CD4-positive, CD25-positive, alpha-beta regulatory T cell (primary cell): ENCODE results near the gene BLNK. TPM values are rescaled to one million over a fixed set of nuclear protein-coding genes. Genes with fewer than 3 reads are reported as not detected.
A peak's percentile ranks its signal among the peaks of the same experiment; 100 is the strongest.

Source experiments
- ATAC-seq, 2 donors: fragments of 150-1000 bp; cut with Tn5 transposase; one replicate each; pipeline ENCODE4 v1.10.0; 2021; ENCODE audit warnings: low read depth in 2 of 2, moderate number of reproducible peaks in 2 of 2, moderate library complexity in 1 of 2
- DNase-seq, 3 donors: peaks; one replicate each; pipeline versions ENCODE4 v3.0.0 to v3.0.0-alpha.2; 2012 to 2022; ENCODE audit warnings: mixed read lengths in 1 of 3
- H3K27ac ChIP-seq: one replicate; pipeline ENCODE4 v1.7.0; 2013; ENCODE audit warnings: mild to moderate bottlenecking, low read length; ENCODE audit not compliant: insufficient read depth, poor library complexity, severe bottlenecking
- H3K27me3 ChIP-seq: one replicate; pipeline ENCODE4 v1.7.0; 2013; ENCODE audit warnings: low read length; ENCODE audit not compliant: control insufficient read depth, insufficient read depth
- H3K36me3 ChIP-seq: one replicate; pipeline ENCODE4 v1.7.0; 2013; ENCODE audit warnings: mild to moderate bottlenecking, low read length, moderate library complexity; ENCODE audit not compliant: control insufficient read depth, insufficient read depth
- H3K4me1 ChIP-seq: 2 replicates; pipeline ENCODE4 v1.7.0; 2013; ENCODE audit warnings: mild to moderate bottlenecking, low read length; ENCODE audit not compliant: insufficient read depth, control insufficient read depth, poor library complexity, severe bottlenecking
- H3K4me3 ChIP-seq: one replicate; pipeline ENCODE4 v1.7.0; 2013; ENCODE audit warnings: low read depth, mild to moderate bottlenecking, low read length, moderate library complexity
- H3K9me3 ChIP-seq, 2 experiments: 1 replicate in 1 of 2; 2 replicates in 1 of 2; pipeline ENCODE4 v1.7.0; 2013; ENCODE audit warnings: low read length in 2 of 2, mild to moderate bottlenecking in 1 of 2, moderate library complexity in 1 of 2; ENCODE audit not compliant: control insufficient read depth in 2 of 2
- H3K27ac Mint-ChIP-seq, 3 donors: one replicate each; pipeline ENCODE4 v1.8.0; 2020 to 2022; ENCODE audit warnings: mild to moderate bottlenecking in 3 of 3, mixed read lengths in 3 of 3, moderate library complexity in 2 of 3
- H3K27me3 Mint-ChIP-seq: one replicate; pipeline ENCODE4 v1.8.0; 2022; ENCODE audit warnings: mild to moderate bottlenecking, mixed read lengths
- H3K36me3 Mint-ChIP-seq: one replicate; pipeline ENCODE4 v1.8.0; 2020; ENCODE audit warnings: mixed read lengths
- H3K4me1 Mint-ChIP-seq, 4 donors: one replicate each; pipeline ENCODE4 v1.8.0; 2020 to 2022; ENCODE audit warnings: mixed read lengths in 4 of 4, mild to moderate bottlenecking in 1 of 4
- H3K4me3 Mint-ChIP-seq, 4 donors: one replicate each; pipeline ENCODE4 v1.8.0; 2020 to 2022; ENCODE audit warnings: mild to moderate bottlenecking in 4 of 4, mixed read lengths in 4 of 4, moderate library complexity in 3 of 4
- H3K9me3 Mint-ChIP-seq, 7 donors: one replicate each; pipeline ENCODE4 v1.8.0; 2020 to 2022; ENCODE audit warnings: mixed read lengths in 7 of 7, mild to moderate bottlenecking in 3 of 7, moderate library complexity in 2 of 7
- polyA plus RNA-seq, 4 donors: library from polyadenylated mRNA; unstranded; fragments of 300-500 nt; fragmentation: Illumina TruSeq; gene quantifications; one replicate each; pipeline ENCODE4 v1.2.3, GENCODE V29; 2021
- total RNA-seq: library from RNA; stranded (reverse); gene quantifications from one replicate; pipeline ENCODE4 v1.2.3, GENCODE V29; 2022

BLNK gene
- 0.35 TPM for total RNA-seq
- polyA plus RNA-seq, result under 1 TPM in 1 of 4 donors, not detected in 3; 0.15 TPM

DNA sequence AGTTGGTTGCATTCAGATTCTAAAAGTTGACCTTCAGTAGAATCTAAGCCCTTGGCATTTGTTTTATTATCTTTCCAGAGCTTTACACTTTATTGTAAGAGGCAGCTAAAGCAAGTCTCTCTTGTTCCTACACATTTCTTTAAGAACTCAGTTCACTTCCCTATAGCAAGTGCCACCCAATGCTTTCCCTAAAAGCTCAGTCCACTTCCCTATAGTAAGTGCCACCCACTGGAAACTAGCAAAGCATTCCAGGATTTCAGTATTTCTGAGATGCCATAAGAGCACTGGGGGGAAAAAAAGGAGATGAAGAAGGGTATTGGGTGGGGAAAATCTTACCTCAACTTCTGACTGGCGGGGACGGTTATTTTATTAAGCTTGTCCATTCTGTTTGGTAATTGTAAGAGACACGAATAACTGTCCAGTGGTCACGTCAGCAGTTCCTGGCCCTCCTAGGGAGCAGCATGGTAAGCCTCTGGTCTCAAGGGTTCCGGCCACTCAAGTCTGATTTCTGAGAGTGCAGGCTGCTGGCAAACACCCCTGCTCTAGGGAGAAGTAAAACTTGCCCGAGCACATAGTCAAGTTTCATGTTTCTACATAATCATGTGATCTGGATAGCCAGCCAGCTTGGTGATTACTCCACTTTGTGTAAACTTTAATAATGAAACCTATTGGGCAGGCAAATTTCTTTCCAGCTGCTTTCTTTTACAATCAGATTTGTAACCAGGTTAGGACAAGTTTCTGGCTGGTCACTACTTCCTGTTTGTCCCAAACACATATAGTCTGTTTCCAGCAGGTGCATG is at the start of gene BLNK:
Gene BLNK (minus strand): TSS at position 554 of the 800 bp plus-strand sequence. CDS start 171 bp downstream, at position 383.
- DNase-seq, result no peak
- Histone ChIP-seq H3K27ac (no peak within 1 kb of the TSS), H3K36me3 (no peaks in the 10 kb centered on the region), H3K27me3 (peaks cover 10% of the 10 kb centered on the region), H3K4me1 (no peaks in the 10 kb centered on the region), H3K9me3 (no peaks in the 10 kb centered on the region), H3K4me3 (no peak within 1 kb of the TSS)
- H3K4me1 Mint-ChIP-seq, result no peaks in the 10 kb centered on the region
- peaks cover 0 to 2% (median 0%) of the 10 kb centered on the region in 7 donors for H3K9me3 Mint-ChIP-seq
- peaks cover 14% of the 10 kb centered on the region for H3K27me3 Mint-ChIP-seq
- ATAC-seq, result peak; percentile 25 to 42
- no peaks in the 10 kb centered on the region for H3K36me3 Mint-ChIP-seq
- H3K27ac Mint-ChIP-seq, result no peak within 1 kb of the TSS
- no peak within 1 kb of the TSS for H3K4me3 Mint-ChIP-seq

DNA sequence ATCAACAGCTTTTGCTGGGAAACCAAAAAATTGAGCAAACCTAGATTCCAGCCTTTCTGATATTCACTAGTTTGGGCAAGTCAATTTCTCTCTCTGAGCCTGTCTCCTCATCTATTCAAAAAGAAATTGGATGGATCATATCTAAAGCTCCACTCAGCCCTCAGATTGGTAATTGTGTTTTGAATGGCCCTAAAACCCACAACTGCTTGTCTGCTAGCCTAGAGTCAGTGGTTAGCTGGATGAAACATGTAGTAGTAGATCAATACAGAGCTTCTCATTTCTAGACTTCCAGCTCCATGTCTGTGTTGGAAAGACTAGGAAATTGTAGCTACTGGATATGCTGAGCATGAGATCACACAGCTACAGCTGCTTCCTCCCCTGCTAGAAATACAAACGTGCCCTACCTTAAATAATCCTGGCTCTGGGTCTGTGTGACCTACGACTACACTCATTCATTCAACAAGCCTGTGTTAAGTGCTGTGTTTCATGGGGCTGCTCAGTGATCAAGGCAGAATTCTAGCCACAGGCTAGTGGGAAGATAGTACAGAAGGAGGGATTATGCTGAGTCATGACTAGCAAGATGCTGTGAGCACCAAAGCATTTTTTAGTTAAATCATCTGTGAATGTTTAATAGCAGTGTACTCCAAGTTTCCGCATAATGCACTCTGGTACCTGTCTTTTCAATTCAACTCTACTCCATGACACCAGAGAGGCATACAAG is 48.5 kb upstream of the BLNK start:
- Mint-ChIP-seq H3K9me3 (peaks cover 0 to 2% (median 0%) of the 10 kb centered on the region in 7 donors), H3K27ac (no peak overlapping the region), H3K36me3 (no peaks in the 10 kb centered on the region), H3K4me3 (no peak overlapping the region), H3K27me3 (peaks cover 32% of the 10 kb centered on the region), H3K4me1 (peaks cover 0 to 3% (median 1%) of the 10 kb centered on the region in 4 donors)
- DNase-seq (no peak), ATAC-seq (no peak)
- Histone ChIP-seq H3K27me3 (peaks cover 10% of the 10 kb centered on the region), H3K27ac (no peak overlapping the region), H3K4me1 (no peaks in the 10 kb centered on the region), H3K9me3 (no peaks in the 10 kb centered on the region), H3K36me3 (no peaks in the 10 kb centered on the region), H3K4me3 (no peak overlapping the region)

DNA sequence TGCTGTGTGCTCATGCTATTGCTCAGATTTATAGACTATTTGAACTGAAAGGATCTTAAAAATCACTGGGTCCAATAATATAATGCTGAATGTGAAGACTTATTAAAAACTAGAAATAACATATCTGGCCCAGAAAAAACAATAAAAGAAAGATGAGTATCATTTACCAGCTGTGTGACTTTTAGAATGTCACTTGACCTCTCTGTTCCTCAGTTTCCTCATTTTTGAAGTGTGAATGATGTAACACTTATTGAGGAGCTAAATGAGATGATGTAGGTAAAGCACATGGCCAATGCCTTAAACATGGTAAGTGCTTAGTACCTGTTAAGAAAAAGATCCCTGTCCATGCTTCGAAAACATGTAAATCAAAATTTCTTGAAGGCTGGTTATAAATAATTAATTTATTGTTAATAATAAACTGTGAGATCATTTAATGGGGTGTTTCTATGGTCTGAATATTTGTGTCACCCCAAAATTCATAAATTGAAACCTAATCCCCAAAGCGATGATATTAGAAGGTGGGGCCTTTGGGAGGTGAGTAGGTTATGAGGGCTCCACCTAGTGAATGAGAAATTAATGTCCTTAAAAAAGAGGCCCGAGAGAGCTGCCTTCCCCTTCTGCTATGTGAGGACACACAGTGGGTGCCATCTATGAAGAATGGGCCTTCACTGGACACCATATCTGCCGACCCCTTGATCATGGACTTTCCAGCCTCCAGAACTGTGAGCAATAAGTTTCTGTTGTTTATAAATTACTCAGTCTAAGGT is 45.9 kb upstream of the BLNK start:
- Histone ChIP-seq H3K4me1 (no peaks in the 10 kb centered on the region), H3K27ac (no peak overlapping the region), H3K4me3 (no peak overlapping the region), H3K9me3 (no peaks in the 10 kb centered on the region), H3K27me3 (peaks cover 20% of the 10 kb centered on the region), H3K36me3 (no peaks in the 10 kb centered on the region)
- H3K4me1 Mint-ChIP-seq, result peaks cover 0 to 3% (median 0%) of the 10 kb centered on the region in 4 donors
- H3K36me3 Mint-ChIP-seq, result no peaks in the 10 kb centered on the region
- ATAC-seq (no peak), DNase-seq (no peak)
- H3K4me3 Mint-ChIP-seq, result no peak overlapping the region
- H3K27me3 Mint-ChIP-seq, result peaks cover 44% of the 10 kb centered on the region
- no peak overlapping the region for H3K27ac Mint-ChIP-seq
- peaks cover 0 to 2% (median 0%) of the 10 kb centered on the region in 7 donors for H3K9me3 Mint-ChIP-seq

DNA sequence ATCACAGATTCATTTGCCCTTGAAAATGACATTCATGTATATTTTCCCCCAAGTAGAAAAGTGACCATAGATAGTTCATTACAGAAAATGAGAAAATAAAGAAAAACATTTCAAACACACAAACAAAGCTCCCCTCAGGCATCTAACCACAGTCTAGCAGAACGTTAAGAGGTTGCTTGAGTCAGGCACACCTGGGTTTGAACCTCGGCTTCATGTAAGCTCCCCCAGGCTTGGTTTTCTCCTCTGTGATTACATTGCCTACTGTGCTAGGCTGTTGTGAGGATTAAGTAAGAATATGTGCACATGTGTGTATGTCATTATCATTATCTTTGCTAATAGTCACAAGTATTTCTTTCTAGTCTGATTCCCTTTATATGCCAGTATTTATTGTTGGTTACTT is 42.0 kb upstream of the BLNK start:
- H3K36me3 ChIP-seq, result no peaks in the 10 kb centered on the region
- peaks cover 0 to 2% (median 0%) of the 10 kb centered on the region in 7 donors for H3K9me3 Mint-ChIP-seq
- H3K4me3 Mint-ChIP-seq, result no peak overlapping the region
- ATAC-seq (no peak), DNase-seq (no peak)
- H3K9me3 ChIP-seq, result no peaks in the 10 kb centered on the region
- no peak overlapping the region for H3K4me3 ChIP-seq
- H3K27me3 ChIP-seq, result peaks cover 30% of the 10 kb centered on the region
- no peaks in the 10 kb centered on the region for H3K36me3 Mint-ChIP-seq
- no peaks in the 10 kb centered on the region for H3K4me1 ChIP-seq
- H3K4me1 Mint-ChIP-seq, result peaks cover 0 to 3% (median 0%) of the 10 kb centered on the region in 4 donors
- H3K27ac ChIP-seq, result no peak overlapping the region
- peaks cover 30% of the 10 kb centered on the region for H3K27me3 Mint-ChIP-seq
- no peak overlapping the region for H3K27ac Mint-ChIP-seq

DNA sequence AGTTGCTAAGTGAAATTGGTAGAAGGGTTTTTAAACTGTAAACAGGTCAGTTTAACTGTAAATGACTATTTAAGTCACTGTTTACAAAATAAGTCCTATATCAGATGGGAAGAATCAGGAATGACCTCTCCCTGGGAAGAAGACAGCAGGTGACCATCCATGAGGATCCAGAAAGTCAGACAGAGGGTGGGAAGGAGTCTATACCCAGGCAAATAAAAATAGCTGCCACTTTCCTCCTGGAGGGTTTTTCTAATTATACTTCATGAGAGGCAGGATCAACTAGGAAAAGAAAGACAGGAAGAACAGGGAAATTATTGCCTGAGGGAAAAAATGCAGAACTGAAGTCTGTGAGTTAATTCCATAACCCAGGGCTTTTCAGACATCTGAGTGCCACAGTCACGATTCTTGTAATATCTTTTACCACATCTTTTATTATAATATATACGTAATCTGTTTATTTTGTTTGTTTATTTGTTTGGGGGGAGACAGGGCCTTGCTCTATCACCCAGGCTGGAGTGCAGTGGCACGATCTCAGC is 39.9 kb upstream of the BLNK start:
- Histone ChIP-seq H3K36me3 (no peaks in the 10 kb centered on the region), H3K4me3 (no peak overlapping the region), H3K27me3 (peaks cover 35% of the 10 kb centered on the region), H3K9me3 (no peaks in the 10 kb centered on the region), H3K4me1 (no peaks in the 10 kb centered on the region), H3K27ac (no peak overlapping the region)
- H3K27me3 Mint-ChIP-seq, result peaks cover 38% of the 10 kb centered on the region
- no peaks in the 10 kb centered on the region for H3K36me3 Mint-ChIP-seq
- DNase-seq, result no peak
- H3K4me1 Mint-ChIP-seq, result peaks cover 0 to 11% (median 7%) of the 10 kb centered on the region in 4 donors
- ATAC-seq, result no peak
- H3K9me3 Mint-ChIP-seq, result peaks cover 0 to 2% (median 0%) of the 10 kb centered on the region in 7 donors
- H3K27ac Mint-ChIP-seq, result no peak overlapping the region
- no peak overlapping the region for H3K4me3 Mint-ChIP-seq

DNA sequence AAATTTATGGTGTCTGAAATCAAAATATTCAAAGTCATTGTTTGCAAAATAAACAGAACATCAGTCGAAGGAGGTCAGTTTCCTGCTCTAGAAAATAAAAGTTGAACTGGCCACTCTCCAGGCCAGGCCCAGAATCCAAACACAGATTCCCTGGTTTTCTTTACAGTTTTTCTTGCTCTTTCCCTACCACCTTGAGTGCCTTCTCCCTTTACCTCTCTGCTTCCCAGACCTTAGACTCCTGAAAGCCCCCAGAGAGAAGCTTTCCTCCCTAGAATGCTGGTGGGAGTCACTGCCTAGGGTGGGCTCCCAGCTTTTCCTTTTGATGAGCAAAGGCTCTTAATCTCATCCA is 38.9 kb upstream of the BLNK start:
- no peak overlapping the region for H3K27ac ChIP-seq
- H3K4me1 ChIP-seq, result no peaks in the 10 kb centered on the region
- peaks cover 0 to 12% (median 7%) of the 10 kb centered on the region in 4 donors for H3K4me1 Mint-ChIP-seq
- peaks cover 36% of the 10 kb centered on the region for H3K27me3 ChIP-seq
- H3K27me3 Mint-ChIP-seq, result peaks cover 47% of the 10 kb centered on the region
- no peaks in the 10 kb centered on the region for H3K9me3 ChIP-seq
- no peak for ATAC-seq
- no peak overlapping the region for H3K4me3 ChIP-seq
- no peaks in the 10 kb centered on the region for H3K36me3 Mint-ChIP-seq
- H3K4me3 Mint-ChIP-seq, result no peak overlapping the region
- peak overlapping the region in 2 of 3 donors; percentile 15 to 69 for H3K27ac Mint-ChIP-seq
- no peak for DNase-seq
- H3K9me3 Mint-ChIP-seq, result peaks cover 0 to 2% (median 0%) of the 10 kb centered on the region in 7 donors
- H3K36me3 ChIP-seq, result no peaks in the 10 kb centered on the region

DNA sequence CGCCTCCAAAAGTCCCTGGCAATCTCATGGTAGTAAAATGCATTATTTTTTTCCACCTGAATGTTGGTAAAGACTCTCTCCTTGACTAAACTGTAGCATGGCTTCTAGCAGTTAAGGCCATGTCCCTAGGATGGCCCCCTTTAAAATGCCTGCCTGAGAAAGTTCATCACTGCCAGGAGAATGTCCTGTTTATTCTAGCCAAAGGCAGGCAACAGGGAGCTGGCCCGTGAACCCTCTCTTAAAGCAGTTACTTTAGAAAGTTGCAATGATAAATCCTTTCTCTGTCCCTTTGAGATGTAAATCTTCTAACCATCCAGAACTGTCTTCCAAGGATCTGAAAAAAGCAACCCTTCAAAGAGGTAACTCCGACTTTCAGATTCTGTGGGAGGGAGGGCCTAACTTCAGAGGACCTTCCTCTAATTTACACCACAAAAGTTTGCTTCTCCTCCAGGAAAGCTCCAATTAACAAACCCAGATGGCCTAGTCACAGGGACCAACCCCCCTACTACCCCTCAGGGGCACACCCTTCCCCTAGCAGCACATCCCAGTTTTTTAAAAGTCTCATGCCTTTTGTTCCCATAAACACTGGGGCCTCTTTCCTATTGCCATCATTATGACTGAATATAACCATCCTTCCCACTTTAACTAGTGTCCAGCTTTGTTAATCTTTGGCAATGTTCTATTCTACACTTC is 38.4 kb upstream of the BLNK start:
- H3K27ac ChIP-seq, result no peak overlapping the region
- Mint-ChIP-seq H3K27ac (no peak overlapping the region), H3K36me3 (no peaks in the 10 kb centered on the region), H3K4me1 (peaks cover 0 to 11% (median 7%) of the 10 kb centered on the region in 4 donors), H3K27me3 (peaks cover 52% of the 10 kb centered on the region), H3K4me3 (no peak overlapping the region), H3K9me3 (peaks cover 0 to 2% (median 0%) of the 10 kb centered on the region in 7 donors)
- DNase-seq, result no peak
- H3K4me1 ChIP-seq, result no peaks in the 10 kb centered on the region
- no peaks in the 10 kb centered on the region for H3K9me3 ChIP-seq
- H3K27me3 ChIP-seq, result peaks cover 37% of the 10 kb centered on the region
- no peak for ATAC-seq
- no peaks in the 10 kb centered on the region for H3K36me3 ChIP-seq
- no peak overlapping the region for H3K4me3 ChIP-seq
